HUDEP-2 (cell line): ENCODE measurements around the gene PRKAR1B.
"Not testable (repeated sequence)": the region's sequence is repeated elsewhere in the genome, so short reads cannot be mapped to it uniquely, and the experiment has no call there.

Experiments used
- DNase-seq, 76 experiments: peaks; one replicate each; lab custom pipeline; 2025; ENCODE audit not compliant: unreplicated experiment in 76 of 76; lab: John Stamatoyannopoulos, UW

PRKAR1B gene

GRCh38 chr7:564176-564865, 162.8 kb downstream of the PRKAR1B start:
- DNase-seq = no peak

GRCh38 chr7:563629-564170, 163.4 kb downstream of the PRKAR1B start:
- no peak for DNase-seq

GRCh38 chr7:562789-563628, 164.1 kb downstream of the PRKAR1B start:
- no peak for DNase-seq

GRCh38 chr7:562374-562675, 164.8 kb downstream of the PRKAR1B start:
- no peak for DNase-seq

GRCh38 chr7:561631-562373, 165.3 kb downstream of the PRKAR1B start:
- no peak for DNase-seq

- no peak for DNase-seq
These were observed 166.0 kb downstream of the PRKAR1B start for GRCh38 chr7:560966-561630.

- DNase-seq = no peak
These were observed 167.7 kb downstream of the PRKAR1B start for GRCh38 chr7:559396-559705.

- no peak for DNase-seq
These were observed 169.6 kb downstream of the PRKAR1B start for GRCh38 chr7:557558-557881.

GRCh38 chr7:556837-557557, 170.1 kb downstream of the PRKAR1B start:
- DNase-seq = no peak

GRCh38 chr7:556291-556826, 170.7 kb downstream of the PRKAR1B start:
- no peak for DNase-seq

- no peak for DNase-seq
These were observed 171.4 kb downstream of the PRKAR1B start for GRCh38 chr7:555551-556160.

GRCh38 chr7:553636-554111, 173.4 kb downstream of the PRKAR1B start:
- DNase-seq = no peak

GRCh38 chr7:552868-553635, 174.0 kb downstream of the PRKAR1B start:
- no peak for DNase-seq

GRCh38 chr7:552151-552867, 174.8 kb downstream of the PRKAR1B start:
- DNase-seq = not testable (repeated sequence)

GRCh38 chr7:551615-551970, 175.5 kb downstream of the PRKAR1B start:
- DNase-seq = not testable (repeated sequence)

- no peak for DNase-seq
These were observed 176.0 kb downstream of the PRKAR1B start for GRCh38 chr7:550881-551614.

GRCh38 chr7:549891-550625, 177.0 kb downstream of the PRKAR1B start:
- no peak for DNase-seq
